ENCODE data around the gene GPBP1. TPM values are rescaled to one million over a fixed set of nuclear protein-coding genes. Genes with fewer than 3 reads are reported as not detected.

Gene GPBP1
- total and polyA plus RNA-seq, 2 donors (not counting 3 experiments of a cell fraction or from before 2014, with no cell fraction given) = 11.7 to 57.4 TPM

DNA sequence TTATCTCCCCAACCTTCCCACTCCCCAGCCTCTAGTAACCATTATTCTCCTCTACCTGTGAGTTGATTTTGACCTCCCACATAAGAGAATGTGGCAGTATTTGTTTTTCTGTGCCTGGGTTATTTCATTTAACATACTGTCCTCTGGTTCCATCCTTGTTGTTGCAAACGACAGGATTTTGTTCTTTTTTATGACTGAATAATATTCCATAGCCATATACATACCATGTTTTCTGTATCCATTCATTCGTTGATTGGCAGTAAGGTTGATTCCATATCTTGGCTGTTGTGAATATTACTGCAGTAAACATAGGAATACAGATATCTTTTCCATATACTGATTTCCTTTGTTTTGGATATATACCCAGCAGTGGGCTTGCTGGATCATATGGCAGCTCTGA lies 20.8 kb downstream of the GPBP1 start:
- Histone ChIP-seq H3K36me3 (ENCODE audit: control insufficient read depth in 2 of 2, extremely low read depth in 1 of 2, insufficient read depth in 2 of 2, low read length in 2 of 2) (no peaks in the 10 kb centered on the region), H4K20me1 (replicated peaks; ENCODE audit: control insufficient read depth, extremely low read depth, insufficient read depth, low read length) (peaks cover 4% of the 10 kb centered on the region), H3K9me1 (replicated peaks; ENCODE audit: control insufficient read depth, extremely low read depth, insufficient read depth, low read length) (no peaks in the 10 kb centered on the region), H3K9me3 (replicated peaks; ENCODE audit: control insufficient read depth, insufficient read depth, low read length) (no peaks in the 10 kb centered on the region), H3K4me2 (ENCODE audit: insufficient read depth, low read length) (no peak overlapping the region), H3K27me3 (ENCODE audit: control insufficient read depth in 2 of 2, insufficient read depth in 2 of 2, low read length in 2 of 2) (no peaks in the 10 kb centered on the region), H3K9ac (replicated peaks; ENCODE audit: extremely low read depth, insufficient read depth, low read length) (no peak overlapping the region), H3K4me3 (replicated peaks in 1 of 3; ENCODE audit: insufficient read depth in 1 of 3, low read depth in 1 of 3, low read length in 3 of 3) (no peak overlapping the region), H2AFZ (ENCODE audit: low read depth, low read length) (no peak overlapping the region), H3K27ac (ENCODE audit: insufficient read depth, low read depth, low read length) (no peak overlapping the region), H3K4me1 (ENCODE audit: control insufficient read depth, extremely low read depth, insufficient read depth, low read length) (peaks cover under 1% of the 10 kb centered on the region), H3K79me2 (ENCODE audit: control insufficient read depth, insufficient read depth, low read length) (peaks cover 97% of the 10 kb centered on the region)
- no TSS peak for BruUV-seq (replicated peaks)
- TF ChIP-seq EZH2 (IDR thresholded peaks at IDR 0.05; ENCODE audit: borderline replicate concordance, low read depth, low read length, severe bottlenecking) (no peak), MYC (IDR thresholded peaks at IDR 0.05; ENCODE audit: low read depth, low read length) (no peak), FOS (IDR thresholded peaks at IDR 0.05; ENCODE audit: borderline replicate concordance, insufficient read depth, low read length) (no peak), POLR2AphosphoS5 (IDR thresholded peaks at IDR 0.05; ENCODE audit: insufficient read depth, low read depth, low read length) (no peak), JUN (IDR thresholded peaks at IDR 0.05; ENCODE audit: borderline replicate concordance, insufficient read depth, insufficient read length, low read depth) (no peak), POLR2A (IDR thresholded peaks at IDR 0.05; ENCODE audit: low read depth, low read length) (no peak), GATA2 (IDR thresholded peaks at IDR 0.05; ENCODE audit: insufficient read depth, insufficient read length, low read depth, low read length) (no peak)
- TF ChIP-seq, protein P1, sequence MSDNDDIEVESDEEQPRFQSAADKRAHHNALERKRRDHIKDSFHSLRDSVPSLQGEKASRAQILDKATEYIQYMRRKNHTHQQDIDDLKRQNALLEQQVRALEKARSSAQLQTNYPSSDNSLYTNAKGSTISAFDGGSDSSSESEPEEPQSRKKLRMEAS (IDR thresholded peaks at IDR 0.05; ENCODE audit: insufficient read depth, insufficient read length) = no peak
- TF ChIP-seq, protein P2, sequence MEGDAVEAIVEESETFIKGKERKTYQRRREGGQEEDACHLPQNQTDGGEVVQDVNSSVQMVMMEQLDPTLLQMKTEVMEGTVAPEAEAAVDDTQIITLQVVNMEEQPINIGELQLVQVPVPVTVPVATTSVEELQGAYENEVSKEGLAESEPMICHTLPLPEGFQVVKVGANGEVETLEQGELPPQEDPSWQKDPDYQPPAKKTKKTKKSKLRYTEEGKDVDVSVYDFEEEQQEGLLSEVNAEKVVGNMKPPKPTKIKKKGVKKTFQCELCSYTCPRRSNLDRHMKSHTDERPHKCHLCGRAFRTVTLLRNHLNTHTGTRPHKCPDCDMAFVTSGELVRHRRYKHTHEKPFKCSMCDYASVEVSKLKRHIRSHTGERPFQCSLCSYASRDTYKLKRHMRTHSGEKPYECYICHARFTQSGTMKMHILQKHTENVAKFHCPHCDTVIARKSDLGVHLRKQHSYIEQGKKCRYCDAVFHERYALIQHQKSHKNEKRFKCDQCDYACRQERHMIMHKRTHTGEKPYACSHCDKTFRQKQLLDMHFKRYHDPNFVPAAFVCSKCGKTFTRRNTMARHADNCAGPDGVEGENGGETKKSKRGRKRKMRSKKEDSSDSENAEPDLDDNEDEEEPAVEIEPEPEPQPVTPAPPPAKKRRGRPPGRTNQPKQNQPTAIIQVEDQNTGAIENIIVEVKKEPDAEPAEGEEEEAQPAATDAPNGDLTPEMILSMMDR (IDR thresholded peaks at IDR 0.05; ENCODE audit: extremely low read depth in 1 of 2, insufficient read depth in 1 of 2, low read depth in 1 of 2, low read length in 2 of 2) = no peak
- DNase-seq (ENCODE audit: low read depth, low spot score) = no peak
- intact Hi-C loops (cut with micrococcal nuclease) (no loop called here), dilution Hi-C loops (cut with MboI; ENCODE audit: extremely low pct_ligation_motif_present, low sequenced_read_pairs) (no loop called here)
- peak; percentile 18 for FAIRE-seq
- ChIA-PET POLR2A (no interaction called here), CTCF (no interaction called here)
